Measurements from ENCODE around the gene ORMDL2. TPM values are rescaled to one million over a fixed set of nuclear protein-coding genes. Genes with fewer than 3 reads are reported as not detected.
A peak's percentile ranks its signal among the peaks of the same experiment; 100 is the strongest.

ORMDL2 gene
- total RNA-seq = 10 to 100 TPM in 5 of 6 donors, 1 to 10 TPM in 1; 9.4 to 62.9 (median 20.2) TPM

GRCh38 chr12:55817345-55818139 lies at the start of gene ORMDL2, which contains the start of gene SARNP:
ORMDL2 (plus strand) TSS chr12:55818041; CDS start chr12:55819000, 959 bp downstream.
SARNP (minus strand) TSS chr12:55817724; CDS start chr12:55817701, 23 bp downstream.
- Histone ChIP-seq H3K36me3 (peaks cover 17 to 47% (median 30%) of the 10 kb centered on the region in 4 donors), H3K27ac (peak within 1 kb of the TSS; percentile 88 to 91 (median 88)), H3K27me3 (no peaks in the 10 kb centered on the region), H3K4me3 (peak within 1 kb of the TSS; percentile 63 to 83 (median 76)), H3K9me3 (no peaks in the 10 kb centered on the region), H3K4me1 (peaks cover 27 to 53% (median 37%) of the 10 kb centered on the region in 4 donors)
- peak in 2 of 4 donors; percentile 68 to 85 for TF ChIP-seq POLR2A (IDR thresholded peaks at IDR 0.05)
- TF ChIP-seq EP300 (IDR thresholded peaks at IDR 0.05) = no peak
- TF ChIP-seq POLR2AphosphoS5 (IDR thresholded peaks at IDR 0.05) = peak; percentile 67 to 82
- DNase-seq = peak; percentile 94 to 99
- 0% methylated on average over 33 to 38 of the region's 38 CpGs for WGBS, 2 donors
- peak; percentile 98 to 99 for ATAC-seq (ENCODE audit: low FRiP score in 2 of 2)

GRCh38 chr12:55771736-55772135 lies 46.1 kb upstream of the ORMDL2 start:
- no peak overlapping the region for H3K27ac ChIP-seq
- no peak overlapping the region for H3K4me3 ChIP-seq
- no peaks in the 10 kb centered on the region for H3K27me3 ChIP-seq
- no peaks in the 10 kb centered on the region for H3K4me1 ChIP-seq
- ATAC-seq (ENCODE audit: low FRiP score in 2 of 2) = no peak
- peaks cover 0 to 59% (median 17%) of the 10 kb centered on the region in 4 donors for H3K36me3 ChIP-seq
- WGBS, 2 donors = 81 to 94% methylated on average over 6 of the region's 6 CpGs
- no peaks in the 10 kb centered on the region for H3K9me3 ChIP-seq
- DNase-seq = no peak
- TF ChIP-seq EP300 (IDR thresholded peaks at IDR 0.05) (no peak), POLR2A (IDR thresholded peaks at IDR 0.05) (no peak), CTCF (IDR thresholded peaks at IDR 0.05) (no peak), POLR2AphosphoS5 (IDR thresholded peaks at IDR 0.05) (no peak)

GRCh38 chr12:55777856-55778255 lies 40.0 kb upstream of the ORMDL2 start:
- Histone ChIP-seq H3K4me3 (no peak overlapping the region), H3K36me3 (peaks cover 0 to 63% (median 23%) of the 10 kb centered on the region in 4 donors), H3K4me1 (peaks cover 0 to 6% (median 0%) of the 10 kb centered on the region in 4 donors), H3K27me3 (no peaks in the 10 kb centered on the region), H3K27ac (peak overlapping the region in 1 of 4 donors; percentile 20), H3K9me3 (no peaks in the 10 kb centered on the region)
- ATAC-seq (ENCODE audit: low FRiP score in 2 of 2) (no peak), DNase-seq (no peak)
- WGBS, 2 donors = 84 to 86% methylated on average over 3 of the region's 3 CpGs
- no peak for TF ChIP-seq POLR2AphosphoS5 (IDR thresholded peaks at IDR 0.05)
- TF ChIP-seq POLR2A (IDR thresholded peaks at IDR 0.05) = no peak
- no peak for TF ChIP-seq CTCF (IDR thresholded peaks at IDR 0.05)
- no peak for TF ChIP-seq EP300 (IDR thresholded peaks at IDR 0.05)

GRCh38 chr12:55780685-55781084 lies 37.2 kb upstream of the ORMDL2 start:
- no peak for DNase-seq
- TF ChIP-seq EP300 (IDR thresholded peaks at IDR 0.05) (no peak), POLR2AphosphoS5 (IDR thresholded peaks at IDR 0.05) (no peak), POLR2A (IDR thresholded peaks at IDR 0.05) (no peak), CTCF (IDR thresholded peaks at IDR 0.05) (no peak)
- H3K9me3 ChIP-seq = no peaks in the 10 kb centered on the region
- no peak for ATAC-seq (ENCODE audit: low FRiP score in 2 of 2)
- no peak overlapping the region for H3K27ac ChIP-seq
- peaks cover 0 to 6% (median 0%) of the 10 kb centered on the region in 4 donors for H3K4me1 ChIP-seq
- peaks cover 6 to 85% (median 42%) of the 10 kb centered on the region in 4 donors for H3K36me3 ChIP-seq
- H3K27me3 ChIP-seq = no peaks in the 10 kb centered on the region
- WGBS, 2 donors = 53% methylated on average over 2 of the region's 2 CpGs
- H3K4me3 ChIP-seq = no peak overlapping the region

GRCh38 chr12:55788546-55788945 lies 29.3 kb upstream of the ORMDL2 start:
- H3K27me3 ChIP-seq = no peaks in the 10 kb centered on the region
- peaks cover 15 to 96% (median 71%) of the 10 kb centered on the region in 4 donors for H3K36me3 ChIP-seq
- no peak for TF ChIP-seq CTCF (IDR thresholded peaks at IDR 0.05)
- no peak for TF ChIP-seq EP300 (IDR thresholded peaks at IDR 0.05)
- H3K27ac ChIP-seq = no peak overlapping the region
- no peaks in the 10 kb centered on the region for H3K4me1 ChIP-seq
- WGBS, 2 donors = 86 to 96% methylated on average over 7 of the region's 7 CpGs
- no peak for ATAC-seq (ENCODE audit: low FRiP score in 2 of 2)
- H3K4me3 ChIP-seq = no peak overlapping the region
- DNase-seq = no peak
- H3K9me3 ChIP-seq = no peaks in the 10 kb centered on the region

Measured in upper lobe of left lung (tissue), 6 donors.